Ramos (cell line): ENCODE data around the gene PLCG2.
"Not testable (repeated sequence)": the region's sequence is repeated elsewhere in the genome, so short reads cannot be mapped to it uniquely, and the experiment has no call there.

Source experiments
- in situ Hi-C: fragments of 300-500 bp; cut with MboI; formaldehyde crosslinking; loops from one replicate; pipeline ENCODE4 v1.14.3; 2022; ENCODE audit warnings: low sequenced_read_pairs; ENCODE audit not compliant: unreplicated experiment

PLCG2 gene

DNA sequence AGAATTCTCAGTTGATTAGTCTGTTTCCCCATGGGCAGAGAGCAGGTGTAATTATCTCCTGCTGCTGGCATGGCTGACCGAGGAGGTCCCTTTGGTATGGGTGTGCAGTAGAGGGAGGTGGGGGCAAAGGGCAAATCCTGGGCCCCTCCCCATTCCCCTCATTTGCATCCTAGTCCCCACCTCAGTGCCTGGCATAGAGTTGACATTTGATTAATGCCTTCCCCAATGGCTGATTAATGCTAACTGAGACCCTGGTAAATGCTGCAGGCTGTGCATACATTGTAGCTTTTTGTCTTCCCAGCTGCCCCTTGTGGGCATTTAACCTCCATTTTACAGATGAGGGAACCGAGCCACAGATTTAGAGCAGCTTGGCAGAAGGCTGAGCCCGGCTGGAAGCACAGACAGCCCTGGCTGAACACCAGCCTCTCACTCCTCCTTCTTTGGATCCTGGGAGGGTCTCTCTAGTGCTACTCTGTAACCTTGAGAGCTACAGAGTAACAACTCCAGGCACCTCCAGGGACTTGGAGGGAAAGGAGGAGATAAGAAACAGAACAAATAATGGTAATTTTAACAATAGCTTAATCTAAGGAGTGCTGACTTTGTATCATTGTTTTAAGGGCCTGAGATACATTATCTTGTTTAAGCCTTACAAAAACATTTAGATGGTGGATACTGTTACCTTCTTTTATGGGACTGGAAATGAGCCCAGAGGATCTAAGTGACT is 5.1 kb downstream of the PLCG2 start:
- in situ Hi-C loops, result no loop called here

DNA sequence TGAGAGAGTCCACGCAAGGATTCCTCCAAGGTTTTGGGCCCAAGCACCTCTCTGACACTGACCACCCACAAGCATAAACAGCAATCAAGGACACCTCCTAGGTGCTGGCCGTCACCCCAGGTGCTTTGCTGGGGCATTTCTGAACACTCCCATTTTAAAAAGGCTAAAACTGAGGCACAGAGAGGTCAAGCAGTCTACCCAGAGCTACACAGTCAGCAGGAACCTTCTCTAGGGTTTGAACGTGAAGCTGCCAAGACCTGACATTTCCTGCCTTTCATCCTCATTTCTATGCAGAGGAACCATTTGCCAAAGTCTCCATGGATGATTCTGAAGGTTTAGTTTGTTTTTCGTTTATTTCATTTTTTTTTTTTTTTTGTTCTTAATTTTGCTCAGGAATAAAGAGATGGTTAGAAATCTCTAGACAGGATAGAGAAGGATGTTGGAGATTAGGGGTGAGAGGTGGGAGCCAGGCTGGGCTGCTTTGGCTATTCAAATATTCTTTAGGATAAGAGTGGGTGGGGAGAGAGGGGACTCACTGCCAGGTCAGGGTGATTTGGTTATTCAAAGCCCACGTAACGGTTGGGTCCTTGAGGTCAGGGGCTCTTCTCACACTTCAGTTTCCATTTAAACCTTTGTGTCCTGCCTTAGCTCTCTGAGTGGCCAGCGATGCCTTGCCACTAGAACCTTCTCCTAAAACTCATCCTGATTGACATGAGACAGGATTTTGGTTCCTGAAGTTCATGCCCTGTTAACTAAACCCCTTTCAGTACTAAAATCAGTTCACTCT is 6.2 kb downstream of the PLCG2 start:
- in situ Hi-C loops, result no loop called here

DNA sequence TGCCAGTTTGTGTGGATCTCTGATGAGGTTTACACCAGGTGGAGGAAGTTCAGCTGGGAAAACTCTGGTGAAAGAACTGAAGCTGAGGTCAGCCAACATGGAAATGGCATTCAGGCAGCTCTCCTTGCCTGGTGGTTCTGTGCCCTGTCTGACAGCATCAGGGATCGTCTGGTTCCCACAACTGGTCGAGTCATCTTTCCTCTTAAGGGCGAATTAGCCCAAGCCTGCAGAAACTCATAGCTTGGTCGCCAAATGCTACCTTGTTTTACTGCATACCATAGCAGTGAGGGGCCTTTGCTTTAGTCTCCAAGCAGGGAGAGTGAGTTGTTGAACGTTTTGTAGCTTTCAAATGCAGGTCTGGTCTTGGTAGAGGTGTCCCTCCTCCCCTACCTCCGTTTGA is 7.2 kb downstream of the PLCG2 start:
- in situ Hi-C loops, result no loop called here

DNA sequence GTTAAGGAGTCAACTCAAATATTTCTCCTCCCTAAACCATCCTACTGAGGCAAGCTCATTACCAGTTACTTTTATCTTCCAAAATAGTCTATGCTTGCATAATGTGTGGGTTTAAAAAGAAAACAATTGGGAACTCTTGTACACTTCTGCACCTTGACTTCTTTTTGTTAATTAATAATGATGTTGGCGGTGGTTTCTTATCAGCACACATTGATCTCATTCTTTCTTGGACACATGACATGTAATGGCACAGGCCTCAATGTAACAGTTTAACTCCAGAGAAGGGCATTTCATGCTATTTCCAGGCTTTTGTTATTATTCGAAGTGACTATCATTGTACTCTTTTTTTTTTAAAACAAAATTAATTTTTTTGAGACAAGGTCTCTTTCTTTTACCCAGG is 7.8 kb downstream of the PLCG2 start:
- in situ Hi-C loops, result no loop called here

DNA sequence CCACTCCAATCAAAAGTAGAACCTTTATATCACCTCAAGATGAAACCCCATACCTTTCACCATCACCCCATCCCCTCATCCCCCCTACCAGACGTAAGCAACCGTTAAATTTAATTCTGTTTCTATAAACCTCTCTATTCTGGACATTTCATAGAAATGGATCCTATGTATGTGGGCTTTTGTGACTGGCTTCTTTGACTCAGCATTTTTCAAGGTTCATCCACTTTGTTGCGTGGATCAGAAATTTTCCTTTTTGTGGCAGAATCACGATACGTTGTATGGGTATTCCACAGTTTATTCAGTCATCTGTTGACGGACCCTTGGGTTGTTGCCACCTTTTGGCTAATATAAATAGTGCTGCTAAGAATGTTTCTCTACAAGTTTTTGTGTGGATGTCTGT is 8.6 kb downstream of the PLCG2 start:
- in situ Hi-C loops, result no loop called here

DNA sequence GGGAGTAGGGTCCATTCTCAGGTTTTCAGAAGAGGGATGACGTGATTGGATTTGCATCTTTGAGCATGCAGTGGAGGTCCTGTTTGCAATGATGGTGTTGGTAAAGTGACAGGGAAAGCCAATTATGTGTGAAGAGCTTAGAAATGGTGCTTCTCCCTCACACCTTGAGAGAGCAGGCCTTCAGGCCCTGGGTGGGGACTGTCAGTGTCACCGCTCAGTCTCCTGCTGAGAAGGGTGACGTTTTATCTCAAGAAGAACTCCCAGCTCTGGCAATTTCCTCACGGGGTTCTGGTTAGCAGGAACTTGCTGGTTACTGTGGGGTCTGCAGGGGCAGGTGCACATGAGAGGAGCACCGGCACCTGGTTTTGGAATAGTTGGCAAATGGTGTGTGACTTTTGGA is 11.2 kb downstream of the PLCG2 start:
- in situ Hi-C loops, result no loop called here

DNA sequence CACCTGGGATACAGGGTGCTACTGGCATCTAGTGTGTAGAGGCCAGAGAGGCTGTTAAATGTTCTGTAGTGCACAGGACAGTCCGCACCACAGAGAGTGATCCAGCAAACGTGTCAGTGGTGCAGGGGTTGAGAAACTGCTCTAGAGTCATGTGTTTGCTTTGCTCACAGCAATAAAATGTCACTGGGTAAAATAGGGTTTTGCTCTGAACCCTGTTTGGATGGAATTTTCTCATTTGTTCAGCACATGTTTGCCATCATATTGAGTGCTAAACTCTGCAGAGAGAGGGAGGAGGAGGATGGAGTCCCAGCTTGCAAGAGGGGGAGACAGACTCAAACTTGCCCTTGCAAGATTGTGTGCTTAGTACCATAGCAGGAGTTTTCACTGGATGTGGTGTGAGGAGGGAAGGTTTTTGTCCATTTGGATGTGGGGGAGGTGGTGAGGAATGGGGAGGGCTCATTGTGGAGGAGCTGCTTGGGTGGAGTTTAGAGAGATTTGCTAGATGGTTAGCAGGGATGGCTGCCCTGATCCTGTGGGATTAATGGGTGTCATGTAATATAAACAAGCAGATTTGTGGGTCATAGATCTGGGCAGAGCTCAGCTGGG is 11.8 kb downstream of the PLCG2 start:
- in situ Hi-C loops, result no loop called here

DNA sequence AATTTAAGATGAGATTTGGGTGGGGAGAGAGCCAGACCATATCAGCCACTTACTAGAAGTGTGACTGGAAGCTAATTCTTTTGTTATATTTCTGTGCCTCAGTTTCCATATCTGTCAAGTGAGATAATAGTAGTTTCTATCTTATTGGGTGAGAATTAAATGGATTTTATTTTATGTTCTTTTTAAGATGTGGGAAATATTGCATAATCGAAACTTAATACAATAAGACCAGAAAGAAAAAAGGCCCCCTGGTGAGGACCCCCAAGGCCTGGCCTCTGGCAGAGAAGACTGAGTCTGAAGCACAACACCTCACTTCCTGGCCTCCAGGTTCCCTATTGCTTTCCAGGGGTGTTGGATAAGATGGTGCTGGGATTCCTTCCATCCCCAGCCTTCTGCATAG is 13.7 kb downstream of the PLCG2 start:
- in situ Hi-C loops, result no loop called here

DNA sequence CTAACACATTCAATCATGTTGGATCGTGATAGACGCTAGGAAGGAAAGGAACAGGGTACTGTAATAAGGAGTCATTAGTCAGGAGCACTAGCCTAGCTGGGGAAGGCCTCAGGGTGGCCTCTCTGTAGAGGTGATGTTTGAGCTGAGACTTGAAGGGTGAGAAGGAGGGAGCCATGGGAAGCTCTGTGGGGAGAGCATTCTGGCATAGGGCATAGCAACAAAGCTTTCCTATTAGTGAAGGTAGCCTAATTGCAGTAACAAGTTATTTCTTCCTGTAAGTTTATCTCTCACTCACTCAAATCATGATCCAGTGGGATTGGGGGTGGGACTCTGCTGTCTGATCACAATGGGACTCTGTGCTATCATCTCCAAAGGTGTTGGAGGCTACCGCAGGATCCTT is 16.1 kb downstream of the PLCG2 start:
- in situ Hi-C loops, result no loop called here

DNA sequence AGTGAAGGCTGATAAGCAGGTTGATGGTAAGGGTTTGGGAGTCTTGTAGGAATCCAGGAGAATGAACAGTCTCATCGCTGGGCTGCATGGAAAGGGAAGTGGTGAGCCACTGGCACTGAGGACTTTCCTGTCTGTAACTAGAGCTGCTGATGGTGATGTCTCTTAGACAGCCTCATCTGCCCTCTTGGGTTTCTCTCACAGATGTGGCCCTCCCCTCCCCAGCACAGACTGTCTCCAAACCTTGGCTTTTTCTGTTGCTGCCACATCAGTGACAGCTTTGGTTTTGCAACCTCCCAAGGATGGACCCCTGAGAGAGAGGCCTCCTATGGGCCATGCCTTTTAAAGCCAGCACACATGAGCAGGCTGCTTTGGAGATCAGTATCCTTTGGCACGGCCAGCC is 16.9 kb downstream of the PLCG2 start:
- in situ Hi-C loops, result no loop called here

DNA sequence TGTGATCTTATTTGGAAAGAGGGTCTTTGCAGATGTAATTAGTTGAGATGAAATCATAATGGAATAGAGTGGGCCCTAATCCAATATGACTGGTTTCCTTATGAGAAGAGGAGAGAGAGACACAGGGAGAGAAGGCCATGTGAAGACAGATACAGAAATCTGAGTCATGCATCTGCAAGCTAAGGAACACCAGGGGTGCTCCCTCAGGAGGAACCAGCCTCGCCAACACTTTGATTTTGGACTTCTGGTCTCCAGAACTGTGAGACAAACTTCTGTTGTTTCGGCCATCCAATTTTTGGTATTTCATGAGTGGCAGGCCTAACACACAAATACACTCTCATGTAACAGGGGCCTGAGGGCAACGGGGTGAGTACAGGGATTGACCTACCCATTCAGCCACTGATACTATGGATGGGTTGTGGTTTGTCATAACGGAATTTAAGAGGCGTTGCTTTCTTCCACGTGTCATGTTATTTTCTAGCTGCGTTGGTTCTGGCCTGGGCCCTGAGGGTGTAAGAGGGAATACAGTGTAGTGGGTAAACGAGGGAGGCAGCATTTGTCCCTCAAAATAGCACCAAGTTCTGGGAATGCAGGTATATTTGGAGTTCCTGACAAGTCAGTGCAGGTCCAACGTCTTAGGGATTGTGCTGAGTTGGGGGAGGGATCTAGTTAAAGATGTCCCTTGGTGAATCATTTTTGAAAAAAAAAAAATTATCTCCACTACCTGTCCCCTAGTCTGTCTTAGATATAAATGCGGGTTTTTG is 17.7 kb downstream of the PLCG2 start:
- in situ Hi-C loops, result no loop called here

DNA sequence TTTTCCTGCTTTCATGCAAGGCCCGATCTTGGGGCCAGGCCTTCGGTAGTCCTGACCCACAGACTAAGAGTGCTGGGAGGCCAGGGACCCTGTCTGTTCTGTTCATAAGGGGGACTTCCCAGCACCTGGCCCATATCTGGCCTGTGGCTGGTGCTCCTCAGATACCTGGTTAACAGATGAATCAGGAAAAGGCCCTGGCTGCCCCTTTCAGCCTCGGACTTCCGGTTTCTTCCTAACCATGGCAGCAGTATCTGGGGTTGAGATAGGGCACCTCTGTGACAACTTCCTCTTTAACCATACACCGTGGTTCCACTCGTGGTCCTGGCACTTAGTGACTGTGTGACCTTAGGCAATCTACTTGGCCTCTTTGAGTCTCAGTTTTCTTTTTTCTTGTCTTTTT is 18.4 kb downstream of the PLCG2 start:
- in situ Hi-C loops, result no loop called here

DNA sequence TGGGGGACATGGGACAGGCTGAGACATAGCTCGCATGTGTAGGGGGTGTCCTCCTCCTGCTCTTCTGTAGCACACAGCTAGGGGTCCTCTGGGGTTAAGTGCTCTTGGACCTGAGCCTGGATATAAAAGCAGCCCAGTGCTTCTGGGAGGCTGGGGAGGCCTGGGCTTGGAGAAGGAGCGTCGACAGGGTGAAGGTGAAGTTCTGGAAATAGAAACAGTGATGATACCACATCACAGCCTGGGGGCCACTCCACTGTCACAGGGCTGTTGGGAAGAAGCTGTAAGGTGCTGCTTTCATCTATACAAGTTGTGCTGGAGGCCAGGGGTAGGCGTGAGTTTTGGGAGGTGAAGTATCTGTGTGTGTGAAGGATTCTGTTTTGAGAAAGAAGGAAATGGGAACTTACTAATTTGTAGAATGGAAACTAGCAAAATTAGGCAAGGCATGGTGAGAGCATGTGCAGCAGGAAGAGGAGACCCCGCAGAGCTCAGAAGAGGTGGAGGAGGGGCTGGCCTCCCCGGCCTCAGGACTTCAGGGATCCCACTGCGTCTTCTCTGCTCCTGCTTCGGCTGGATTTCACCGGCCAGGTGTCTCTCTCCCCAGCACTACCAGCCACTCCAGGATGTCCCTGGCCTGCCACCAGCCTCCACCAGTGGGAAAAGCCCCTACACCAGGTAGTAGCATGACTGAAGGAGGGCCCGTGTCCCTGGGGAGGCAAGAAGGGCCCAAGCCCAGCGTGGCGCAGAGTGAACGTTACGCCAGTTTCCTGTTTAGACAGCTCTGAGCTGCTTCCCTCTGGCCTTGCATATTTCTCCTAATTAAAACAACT is 19.4 kb downstream of the PLCG2 start:
- in situ Hi-C loops, result no loop called here

DNA sequence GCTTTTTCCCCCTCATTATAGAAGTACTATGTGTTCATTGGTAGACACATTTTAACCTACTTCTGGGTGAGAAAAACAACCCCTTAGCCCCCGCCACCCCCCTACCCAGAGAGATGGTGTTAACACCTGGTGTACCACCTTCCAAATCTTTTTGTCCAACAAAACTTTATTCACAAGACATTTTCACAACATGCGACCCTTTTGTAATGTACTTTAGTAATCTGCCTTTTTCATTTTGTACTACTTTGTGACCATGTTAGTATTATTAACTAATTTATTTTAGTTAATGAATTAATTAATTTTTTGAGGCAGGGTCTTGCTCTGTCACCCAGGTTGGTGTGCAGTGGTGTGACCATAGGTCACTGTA is 20.0 kb downstream of the PLCG2 start:
- in situ Hi-C loops, result no loop called here

DNA sequence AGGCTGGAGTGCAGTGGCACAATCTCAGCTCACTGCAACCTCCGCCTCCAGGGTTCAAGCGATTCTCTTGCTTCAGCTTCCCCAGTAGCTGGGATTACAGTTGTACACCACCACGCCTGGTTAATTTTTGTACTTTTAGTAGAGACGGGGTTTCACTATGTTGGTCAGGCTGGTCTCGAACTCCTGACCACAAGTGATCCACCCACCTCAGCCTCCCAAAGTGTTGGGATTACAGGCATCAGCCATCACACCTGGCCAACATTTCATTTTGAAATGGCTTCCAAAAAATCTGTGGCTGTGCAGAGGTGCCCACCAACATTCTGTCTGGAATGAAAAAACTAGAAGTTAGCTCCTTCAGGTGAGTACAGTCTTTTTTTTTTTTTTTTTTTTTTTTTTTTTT is 22.6 kb downstream of the PLCG2 start:
- in situ Hi-C loops, result not testable (repeated sequence)

DNA sequence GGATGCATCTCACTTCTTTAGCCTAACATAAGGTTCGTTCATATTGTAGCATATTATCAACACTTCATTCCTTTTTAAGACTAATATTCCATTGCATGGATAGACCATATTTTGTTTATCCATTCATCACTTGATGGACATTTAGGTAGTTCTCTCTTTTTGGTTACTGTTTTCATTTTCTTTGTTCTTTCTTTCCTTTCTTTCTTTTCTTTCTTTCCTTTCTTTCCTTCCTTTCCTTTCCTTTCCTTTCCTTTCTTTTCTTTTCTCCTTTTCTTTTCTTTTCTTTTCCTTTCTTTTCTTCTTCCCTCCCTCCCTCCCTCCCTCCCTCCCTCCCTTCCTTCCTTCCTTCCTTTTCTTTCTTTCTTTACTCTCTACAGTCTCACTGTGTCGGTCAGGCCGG is 24.2 kb downstream of the PLCG2 start:
- in situ Hi-C loops, result no loop called here

DNA sequence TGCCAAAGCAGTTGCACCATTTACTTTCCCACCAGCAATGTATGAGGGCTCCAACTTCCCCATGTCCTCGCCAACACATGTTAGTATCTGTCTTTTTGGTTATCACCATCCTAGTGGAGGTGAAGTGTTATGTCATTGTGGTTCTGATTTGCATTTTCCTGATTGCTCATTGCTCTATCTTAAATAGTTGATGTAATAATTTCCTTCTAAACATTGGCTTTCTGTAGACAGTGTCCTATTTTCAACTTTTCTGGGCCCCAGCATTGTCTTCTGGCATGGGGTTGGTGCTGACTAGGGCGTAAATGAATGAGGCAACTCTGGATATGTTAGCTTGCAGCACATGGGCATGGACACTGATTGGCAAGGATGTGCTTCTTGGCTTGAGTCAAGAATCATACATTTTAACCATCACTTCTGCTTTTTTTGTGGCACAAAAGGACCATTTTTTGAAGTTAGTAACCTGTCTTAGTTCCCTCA is 25.1 kb downstream of the PLCG2 start:
- in situ Hi-C loops, result no loop called here

DNA sequence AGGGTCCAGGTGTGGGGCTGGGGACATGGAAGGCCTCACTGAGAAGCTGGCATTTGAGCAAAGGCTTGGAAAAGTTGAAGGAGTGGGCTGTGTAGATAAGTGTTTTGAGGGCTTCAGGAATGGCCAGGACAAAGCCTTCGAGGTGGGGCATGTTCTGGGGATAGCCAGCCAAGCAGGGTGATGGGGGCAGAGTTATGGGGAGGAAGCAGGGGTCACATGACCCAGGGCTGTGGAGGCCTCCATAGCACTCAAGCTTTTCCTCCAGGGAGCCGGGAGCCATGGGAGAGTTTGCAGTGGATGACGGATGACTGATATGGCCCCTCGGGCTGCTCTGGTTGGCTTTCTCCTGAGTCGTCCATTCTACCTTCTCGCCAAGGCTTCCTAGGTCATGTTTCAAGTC is 27.6 kb downstream of the PLCG2 start:
- in situ Hi-C loops, result no loop called here

DNA sequence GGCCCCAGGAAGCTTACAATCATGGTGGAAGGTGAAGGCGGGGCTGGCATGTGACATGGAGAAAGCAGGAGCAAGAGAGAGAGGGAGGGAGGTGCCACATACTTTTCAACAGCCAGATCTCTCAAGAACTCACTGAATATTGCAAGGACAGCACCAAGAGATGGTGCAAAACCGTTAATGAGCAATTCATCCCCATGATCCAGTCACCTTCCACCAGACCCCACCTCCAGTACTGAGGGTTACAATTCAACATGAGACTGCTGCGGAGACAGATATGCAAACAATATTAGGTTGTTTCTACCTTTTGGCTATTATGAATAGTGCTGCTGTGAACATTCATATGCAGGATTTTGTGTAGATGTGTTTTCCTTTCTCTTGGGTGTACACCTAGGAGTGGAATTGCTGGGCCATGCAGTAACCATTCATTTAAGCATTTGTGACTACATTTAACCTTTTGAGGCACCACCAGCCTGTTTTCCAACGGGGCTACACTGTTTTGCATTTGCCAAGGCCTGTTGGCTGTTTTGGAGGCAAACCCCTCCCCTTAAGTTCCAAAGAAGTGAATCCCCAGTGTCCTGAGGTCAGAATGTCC is 28.8 kb downstream of the PLCG2 start:
- in situ Hi-C loops, result no loop called here
